HG03571 (cell line): ENCODE measurements around the gene CSTF2.

ENCODE experiments used
- ATAC-seq: cut with Tn5 transposase; IDR thresholded peaks from one replicate; pipeline ENCODE4 v1.9.1; 2021; ENCODE audit not compliant: unreplicated experiment

The CSTF2 gene

DNA sequence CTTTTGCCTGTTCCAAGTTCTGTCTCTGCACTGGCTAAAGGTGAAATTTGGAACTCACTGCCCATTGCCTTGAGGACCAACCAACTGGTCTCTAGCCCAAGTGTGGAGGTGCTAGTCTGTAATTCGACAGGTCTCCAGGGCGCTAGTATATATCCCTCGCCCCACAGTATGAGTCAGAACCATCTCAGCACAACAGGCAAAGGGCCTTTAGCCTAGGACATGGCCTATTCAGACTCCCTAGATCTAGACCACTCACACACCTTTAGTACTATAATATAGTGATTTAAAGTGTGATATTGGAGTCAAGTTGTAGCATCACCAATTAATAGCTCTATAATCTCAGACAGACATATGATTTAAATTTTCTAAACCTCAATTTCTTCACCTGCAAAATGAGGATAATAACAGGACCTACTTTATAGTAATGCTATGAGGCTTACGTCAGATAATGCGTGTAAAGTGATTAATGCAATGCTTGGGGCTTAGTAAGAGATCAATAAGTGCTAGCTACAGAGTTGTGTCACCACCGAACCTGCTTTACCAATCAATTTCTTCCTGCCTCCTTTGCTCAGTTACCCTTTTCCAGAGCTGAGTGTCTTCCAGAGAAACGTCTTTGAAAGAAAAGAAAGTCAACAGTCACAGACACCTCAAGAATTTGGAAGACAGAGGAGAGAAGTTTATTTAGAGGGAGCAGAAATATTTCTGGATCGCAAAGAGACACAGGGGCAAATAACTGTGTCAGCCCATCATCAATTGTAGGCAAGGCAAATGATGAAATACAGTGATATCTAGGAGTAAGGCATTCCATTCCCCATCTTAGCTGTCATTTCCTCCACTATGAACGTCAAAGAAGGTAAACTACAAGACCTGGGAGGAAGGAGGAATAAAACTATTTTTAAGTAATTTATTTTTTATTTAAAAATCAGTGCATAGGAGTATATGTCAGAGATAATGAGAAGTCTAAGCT lies 51.7 kb downstream of the CSTF2 start:
- ATAC-seq = no peak

DNA sequence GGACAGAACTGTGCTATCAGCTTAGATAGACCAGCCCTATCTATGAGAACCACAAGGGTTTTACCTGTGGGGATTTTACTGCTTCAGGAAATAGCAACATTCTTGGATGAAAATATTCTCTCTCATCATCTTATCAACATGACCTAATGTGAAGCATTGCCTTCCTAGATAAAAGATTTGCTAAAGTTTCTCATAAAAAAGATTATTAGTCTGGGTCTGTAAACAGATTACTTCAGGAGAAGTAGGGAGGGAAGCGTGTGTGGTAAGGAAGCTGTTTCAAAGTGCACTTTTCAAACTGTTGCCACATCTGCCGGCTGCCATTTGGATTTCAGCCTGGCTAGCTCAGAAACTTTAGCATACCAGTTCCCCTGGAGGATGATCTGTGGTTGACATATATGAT lies 54.1 kb downstream of the CSTF2 start, which contains the start of gene NOX1:
Gene NOX1 (minus strand): TSS at position 35 of the 400 bp plus-strand sequence. CDS start 220 bp downstream, outside the sequence.
- no peak for ATAC-seq

DNA sequence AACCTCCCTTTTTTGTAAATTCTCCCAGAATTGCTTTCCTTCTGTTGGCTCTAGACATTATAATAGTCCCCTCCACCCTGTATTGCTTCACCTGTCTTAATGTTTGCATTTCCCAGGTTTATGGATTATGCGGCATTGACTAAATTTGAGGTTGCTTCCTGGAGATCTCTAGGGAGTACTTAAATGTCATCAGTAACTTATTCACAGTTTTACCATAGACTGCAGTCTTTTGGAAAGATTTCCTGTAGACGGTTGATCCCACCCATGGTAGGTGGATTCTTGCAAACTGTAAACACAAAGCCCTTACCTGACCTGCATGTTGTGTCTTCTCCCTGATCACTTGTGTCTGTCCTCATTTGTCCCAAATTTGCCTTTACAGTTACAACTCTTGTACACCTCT lies 60.2 kb downstream of the CSTF2 start:
- no peak for ATAC-seq

DNA sequence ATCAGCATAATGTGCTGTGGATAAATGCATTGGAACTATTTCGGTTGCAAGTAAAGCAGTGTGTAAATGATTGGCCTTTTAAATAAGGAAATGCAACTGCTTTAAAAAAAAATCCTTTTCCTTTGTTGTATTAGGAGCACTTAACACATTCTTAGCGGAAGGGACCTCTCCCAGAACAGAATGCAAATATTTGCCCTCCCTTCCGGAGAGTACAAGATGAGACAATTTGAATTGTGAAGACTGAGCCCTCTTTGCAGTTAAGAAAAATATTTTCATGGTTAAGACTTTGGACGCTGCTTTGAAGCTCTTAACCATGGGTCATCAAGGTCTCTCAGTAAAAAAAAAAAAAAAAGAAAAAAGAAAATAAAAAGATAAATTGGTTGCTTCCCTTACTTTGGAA lies 63.5 kb downstream of the CSTF2 start:
- ATAC-seq = no peak
